H1 (cell line): ENCODE measurements around the gene NEFH. TPM values are rescaled to one million over a fixed set of nuclear protein-coding genes. Genes with fewer than 3 reads are reported as not detected.

Source experiments
- CTCF ChIA-PET: fragments of 300-600 bp; sonication (Branson Sonifier 250); formaldehyde crosslinking; loops from one replicate; lab custom pipeline; 2021; ENCODE audit not compliant: partially characterized antibody; lab: Charles Lee
- POLR2A ChIA-PET: fragments of 300-600 bp; sonication (Branson Sonifier 250); formaldehyde crosslinking; loops from one replicate; lab custom pipeline; 2021; ENCODE audit warnings: inconsistent platforms; ENCODE audit not compliant: partially characterized antibody; lab: Charles Lee
- DNase-seq, 2 experiments: peaks; one replicate each; pipeline versions ENCODE4 v3.0.0 to v3.0.0-alpha.2; 2010 to 2022; ENCODE audit warnings: low spot score in 2 of 2, low read depth in 1 of 2, mixed read lengths in 1 of 2
- FAIRE-seq: peaks from 2 replicates; lab custom pipeline; 2011; peaks lifted over from hg19 to GRCh38; lab: Jason Lieb, UNC
- H2AFZ ChIP-seq: 2 replicates; pipeline ENCODE4 v1.8.1; 2012; ENCODE audit warnings: low read length, inconsistent platforms
- H2AK5ac ChIP-seq: 2 replicates; pipeline ENCODE4 v1.6.1; 2013; ENCODE audit warnings: low read depth, low read length
- H2BK120ac ChIP-seq: replicated peaks from 2 replicates; pipeline ENCODE3; 2013; ENCODE audit warnings: low read depth, low read length, inconsistent platforms
- H2BK12ac ChIP-seq: 2 replicates; pipeline ENCODE4 v1.6.1; 2013; ENCODE audit warnings: low read depth, low read length
- H2BK15ac ChIP-seq: 2 replicates; pipeline ENCODE4 v1.6.1; 2013; ENCODE audit warnings: low read length
- H2BK20ac ChIP-seq: 2 replicates; pipeline ENCODE4 v1.6.1; 2013; ENCODE audit warnings: low read length
- H2BK5ac ChIP-seq: 2 replicates; pipeline ENCODE4 v1.6.1; 2013; ENCODE audit warnings: low read depth, low read length
- H3K14ac ChIP-seq: 2 replicates; pipeline ENCODE4 v1.6.1; 2013; ENCODE audit warnings: inconsistent platforms; ENCODE audit not compliant: insufficient read length
- H3K18ac ChIP-seq: 2 replicates; pipeline ENCODE4 v1.6.1; 2013; ENCODE audit warnings: low read length; ENCODE audit errors: extremely low read depth
- H3K23ac ChIP-seq: 2 replicates; pipeline ENCODE4 v1.6.1; 2013; ENCODE audit warnings: inconsistent platforms; ENCODE audit not compliant: insufficient read length
- H3K23me2 ChIP-seq: 2 replicates; pipeline ENCODE4 v1.6.1; 2013; ENCODE audit warnings: low read depth, low read length
- H3K27ac ChIP-seq: 2 replicates; pipeline ENCODE4 v1.6.1; 2011; ENCODE audit warnings: low read depth, low read length, inconsistent platforms
- H3K27me3 ChIP-seq, 4 experiments: replicated peaks in 1 of 4; 1 replicate in 1 of 4; 2 replicates in 3 of 4; pipeline versions ENCODE4 v1.6.1 to v1.8.1; 2011 to 2013; ENCODE audit warnings: low read length in 3 of 4, mild to moderate bottlenecking in 3 of 4, inconsistent platforms in 2 of 4, mixed read lengths in 2 of 4, moderate library complexity in 1 of 4; ENCODE audit not compliant: control insufficient read depth in 3 of 4, insufficient read depth in 3 of 4; ENCODE audit errors: extremely low read depth in 1 of 4
- H3K36me3 ChIP-seq, 4 experiments: 2 replicates each; pipeline versions ENCODE4 v1.6.1 to v1.8.1; 2011 to 2013; ENCODE audit warnings: mild to moderate bottlenecking in 4 of 4, low read length in 3 of 4, moderate library complexity in 2 of 4, control low read depth in 1 of 4, inconsistent platforms in 1 of 4; ENCODE audit not compliant: insufficient read depth in 4 of 4, control insufficient read depth in 2 of 4
- H3K4ac ChIP-seq: replicated peaks from 2 replicates; pipeline ENCODE3; 2013; ENCODE audit warnings: low read length, low read depth, mixed read lengths, inconsistent platforms; ENCODE audit not compliant: insufficient read length
- H3K4me1 ChIP-seq, 4 experiments: replicated peaks in 1 of 4; 1 replicate in 1 of 4; 2 replicates in 3 of 4; pipeline versions ENCODE4 v1.6.1 to v1.8.1; 2011 to 2013; ENCODE audit warnings: low read length in 3 of 4, inconsistent platforms in 2 of 4, mixed read lengths in 1 of 4; ENCODE audit not compliant: insufficient read depth in 4 of 4, control insufficient read depth in 3 of 4
- H3K4me2 ChIP-seq, 2 experiments: 2 replicates each; pipeline versions ENCODE4 v1.6.1 to v1.8.1; 2011 to 2013; ENCODE audit warnings: low read depth in 2 of 2, low read length in 2 of 2, control low read depth in 1 of 2, inconsistent platforms in 1 of 2, mild to moderate bottlenecking in 1 of 2; ENCODE audit not compliant: insufficient read depth in 1 of 2
- H3K4me3 ChIP-seq, 4 experiments: fragments of 200-600, 300-600 bp in 1 of 4; sonication (generic), shearing (Covaris generic), sonication (Bioruptor Twin) in 1 of 4; 2 replicates each; pipeline versions ENCODE4 v1.5.1 to v1.8.1; 2011 to 2016; ENCODE audit warnings: low read length in 4 of 4, low read depth in 3 of 4, control low read depth in 2 of 4, inconsistent platforms in 2 of 4, mild to moderate bottlenecking in 2 of 4, mixed read lengths in 1 of 4, moderate library complexity in 1 of 4; ENCODE audit not compliant: insufficient read depth in 2 of 4; ENCODE audit errors: extremely low read depth in 1 of 4
- H3K56ac ChIP-seq: replicated peaks from 2 replicates; pipeline ENCODE3; 2013; ENCODE audit warnings: low read depth, mild to moderate bottlenecking, mixed read lengths, low read length, inconsistent platforms; ENCODE audit not compliant: insufficient read length
- H3K79me1 ChIP-seq: 2 replicates; pipeline ENCODE4 v1.6.1; 2013; ENCODE audit warnings: low read depth, low read length, control low read depth
- H3K79me2 ChIP-seq, 2 experiments: 2 replicates each; pipeline versions ENCODE4 v1.6.1 to v1.8.1; 2012 to 2013; ENCODE audit warnings: low read length in 2 of 2, mild to moderate bottlenecking in 2 of 2, inconsistent platforms in 1 of 2; ENCODE audit not compliant: insufficient read depth in 2 of 2, control insufficient read depth in 1 of 2
- H3K9ac ChIP-seq, 4 experiments: replicated peaks in 1 of 4; 1 replicate in 1 of 4; 2 replicates in 3 of 4; pipeline versions ENCODE4 v1.6.1 to v1.8.1; 2011 to 2013; ENCODE audit warnings: low read depth in 3 of 4, low read length in 3 of 4, control low read depth in 2 of 4, mild to moderate bottlenecking in 2 of 4, moderate library complexity in 2 of 4, inconsistent platforms in 1 of 4; ENCODE audit errors: extremely low read depth in 1 of 4
- H3K9me3 ChIP-seq, 2 experiments: 2 replicates each; pipeline versions ENCODE4 v1.6.1 to v1.8.1; 2012 to 2013; ENCODE audit warnings: mild to moderate bottlenecking in 2 of 2, moderate library complexity in 2 of 2, control low read depth in 1 of 2, inconsistent platforms in 1 of 2, low read depth in 1 of 2, low read length in 1 of 2, mixed read lengths in 1 of 2; ENCODE audit not compliant: insufficient read depth in 2 of 2
- H4K20me1 ChIP-seq, 2 experiments: replicated peaks in 1 of 2; 2 replicates each; pipeline versions ENCODE3 to v1.8.1; 2011 to 2013; ENCODE audit warnings: inconsistent platforms in 2 of 2, low read length in 2 of 2, mild to moderate bottlenecking in 1 of 2; ENCODE audit not compliant: insufficient read depth in 2 of 2, control insufficient read depth in 1 of 2
- H4K5ac ChIP-seq: 2 replicates; pipeline ENCODE4 v1.6.1; 2013; ENCODE audit warnings: low read length, low read depth, mixed read lengths, inconsistent platforms; ENCODE audit not compliant: insufficient read length
- H4K8ac ChIP-seq: 2 replicates; pipeline ENCODE4 v1.8.0; 2013; ENCODE audit warnings: mild to moderate bottlenecking, moderate library complexity, low read length, inconsistent platforms; ENCODE audit not compliant: insufficient read depth; ENCODE audit errors: extremely low read depth
- H4K91ac ChIP-seq: replicated peaks from 2 replicates; pipeline ENCODE3; 2013; ENCODE audit warnings: low read length, mixed read lengths, inconsistent platforms; ENCODE audit not compliant: insufficient read length
- CBX8 ChIP-seq: fragments of 300-800, 300-1000 bp; sonication (generic); IDR thresholded peaks from 2 replicates; pipeline ENCODE4 v1.7.1; 2016; ENCODE audit warnings: low read depth, low read length, borderline replicate concordance
- CTBP2 ChIP-seq: IDR thresholded peaks from 2 replicates; pipeline ENCODE4 v1.7.0; 2011; ENCODE audit warnings: borderline replicate concordance, mild to moderate bottlenecking, moderate library complexity, mixed read lengths, low read length; ENCODE audit not compliant: insufficient read depth, insufficient read length
- EP300 ChIP-seq, 2 experiments: IDR thresholded peaks; 1 replicate in 1 of 2; 2 replicates in 1 of 2; pipeline ENCODE4 v1.6.1; 2011 to 2012; ENCODE audit warnings: low read depth in 2 of 2, low read length in 2 of 2, mild to moderate bottlenecking in 2 of 2, borderline replicate concordance in 1 of 2, inconsistent platforms in 1 of 2, moderate library complexity in 1 of 2
- GTF2F1 ChIP-seq: IDR thresholded peaks from 2 replicates; pipeline ENCODE4 v1.6.1; 2012; ENCODE audit warnings: low read depth, low read length, improper control_type of control experiment, borderline replicate concordance
- KDM1A ChIP-seq: fragments of 200-600, 300-600 bp; sonication (generic); IDR thresholded peaks from 2 replicates; pipeline ENCODE4 v1.7.1; 2016; ENCODE audit warnings: mild to moderate bottlenecking, low read length, borderline replicate concordance
- NANOG ChIP-seq: IDR thresholded peaks from 2 replicates; pipeline ENCODE4 v1.6.1; 2011; ENCODE audit warnings: low read length, low read depth, mild to moderate bottlenecking, inconsistent platforms; ENCODE audit not compliant: insufficient read depth, poor library complexity, severe bottlenecking
- POLR2A ChIP-seq, 2 experiments: IDR thresholded peaks; 1 replicate in 1 of 2; 2 replicates in 1 of 2; pipeline ENCODE4 v1.6.1; 2011; ENCODE audit warnings: low read depth in 2 of 2, low read length in 2 of 2, mild to moderate bottlenecking in 2 of 2; ENCODE audit errors: control extremely low read depth in 1 of 2
- SIN3A ChIP-seq, 2 experiments: IDR thresholded peaks in 1 of 2; conservative IDR thresholded peaks in 1 of 2; 2 replicates each; pipeline ENCODE4 v1.6.1; 2011 to 2012; ENCODE audit warnings: low read length in 2 of 2, improper control_type of control experiment in 1 of 2, low read depth in 1 of 2, mild to moderate bottlenecking in 1 of 2
- SIX5 ChIP-seq: IDR thresholded peaks from 2 replicates; pipeline ENCODE4 v1.6.1; 2011; ENCODE audit warnings: mild to moderate bottlenecking, low read depth, low read length
- WGBS, 2 experiments: shearing (Covaris generic) in 1 of 2; methylation state at CpG; one replicate each; pipeline versions ENCODE4 v1.1.6 to v1.1.7; 2013 to 2015; ENCODE audit warnings: low lambda C conversion rate in 2 of 2, mixed read lengths in 2 of 2, inconsistent platforms in 1 of 2, low coverage in 1 of 2, missing lambda C conversion rate in 1 of 2; ENCODE audit not compliant: insufficient replicate concordance in 2 of 2, insufficient coverage in 1 of 2, insufficient read length in 1 of 2; ENCODE audit errors: extremely low coverage in 1 of 2, missing lambda C conversion rate in 1 of 2; 5-methylcytosine and 5-hydroxymethylcytosine counted together
- polyA plus RNA-seq, 7 experiments: library from polyadenylated mRNA; depleted of rRNA in 3 of 7; stranded (reverse) in 5 of 7; unstranded in 2 of 7; fragments of >200 nt in 5 of 7; fragments of 200-250 nt in 2 of 7; gene quantifications; 1 replicate in 5 of 7; 2 replicates in 1 of 7; 4 replicates in 1 of 7; pipeline versions ENCODE4 v1.2.1 to v1.2.3, GENCODE V29; 2011 to 2013; ENCODE audit warnings: missing spikeins in 2 of 7, mixed read lengths in 2 of 7
- total RNA-seq: library from RNA; stranded (reverse); fragmentation: NEBNext Ultra II Directional; extraction: Animal tissue kit (Norgen Biotek cat#: 25700); gene quantifications from 2 replicates; pipeline ENCODE4 v1.2.1, GENCODE V29; 2021
- TF ChIP-seq, protein P1 (sequence below): IDR thresholded peaks from 2 replicates; pipeline ENCODE4 v1.6.1; 2011; ENCODE audit warnings: low read length, improper control_type of control experiment
- TF ChIP-seq, protein P2 (sequence below): IDR thresholded peaks from 2 replicates; pipeline ENCODE4 v1.6.1; 2011; ENCODE audit warnings: low read depth, mild to moderate bottlenecking, low read length; ENCODE audit not compliant: insufficient read depth

The NEFH gene
- total and polyA plus RNA-seq, 2 of the 8 experiments (the other 6 are each of a cell fraction or from before 2014, with no cell fraction given) = 0.57 to 2.3 TPM

DNA sequence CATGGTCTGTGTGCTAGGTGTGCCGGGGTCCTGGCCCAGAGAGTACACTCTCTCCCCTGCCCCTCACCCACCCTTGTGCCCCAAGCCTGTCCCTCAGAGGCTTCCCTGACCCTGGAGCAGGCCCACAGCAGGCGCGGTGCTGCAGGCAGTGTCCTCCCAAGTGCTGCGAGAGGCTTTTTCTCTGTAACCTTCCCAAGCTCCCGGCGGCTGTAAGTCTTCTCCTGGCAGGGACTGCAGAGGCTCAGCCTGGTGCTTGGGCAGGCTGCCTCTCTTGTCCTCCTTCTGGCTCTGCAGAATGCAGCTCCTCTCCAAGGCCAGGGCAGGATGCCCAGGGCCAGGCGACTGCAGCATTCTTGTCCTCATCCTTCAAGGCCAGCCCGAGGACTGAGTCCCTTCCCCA, 25.7 kb upstream of the NEFH start:
- Histone ChIP-seq H3K9me3 (no peaks in the 10 kb centered on the region), H2BK5ac (no peak overlapping the region), H3K23ac (no peak overlapping the region), H3K4ac (no peak overlapping the region), H3K18ac (no peak overlapping the region), H3K14ac (no peak overlapping the region), H4K20me1 (no peaks in the 10 kb centered on the region), H2AFZ (no peak overlapping the region), H3K79me1 (no peaks in the 10 kb centered on the region), H3K9ac (no peak overlapping the region), H3K4me3 (no peak overlapping the region), H3K23me2 (no peaks in the 10 kb centered on the region), H3K4me1 (no peaks in the 10 kb centered on the region; a peak in 1 of 7 replicates), H3K36me3 (no peaks in the 10 kb centered on the region), H2BK12ac (no peak overlapping the region), H4K8ac (no peak overlapping the region), H2AK5ac (no peak overlapping the region), H2BK20ac (no peak overlapping the region), H4K91ac (no peak overlapping the region), H3K27me3 (no peaks in the 10 kb centered on the region), H3K27ac (no peak overlapping the region), H2BK120ac (no peak overlapping the region), H2BK15ac (no peak overlapping the region), H3K4me2 (no peak overlapping the region), H3K56ac (no peak overlapping the region), H4K5ac (no peak overlapping the region), H3K79me2 (no peaks in the 10 kb centered on the region)
- ChIA-PET CTCF (no interaction called here), POLR2A (no interaction called here)
- FAIRE-seq (no peak), DNase-seq (no peak)
- 91% methylated on average over 8 of the region's 8 CpGs; no CpG with 5 or more reads in 1 of the 2 experiments for WGBS, 2 experiments
- TF ChIP-seq SIN3A (conservative IDR thresholded peaks at IDR 0.05 in 1 of 2, IDR thresholded peaks at IDR 0.05 in 1 of 2; ENCODE audit: low read depth in 1 of 2, low read length in 2 of 2) = no peak
- TF ChIP-seq KDM1A = no peak
- TF ChIP-seq NANOG = no peak
- TF ChIP-seq GTF2F1 = no peak
- TF ChIP-seq, protein P1, sequence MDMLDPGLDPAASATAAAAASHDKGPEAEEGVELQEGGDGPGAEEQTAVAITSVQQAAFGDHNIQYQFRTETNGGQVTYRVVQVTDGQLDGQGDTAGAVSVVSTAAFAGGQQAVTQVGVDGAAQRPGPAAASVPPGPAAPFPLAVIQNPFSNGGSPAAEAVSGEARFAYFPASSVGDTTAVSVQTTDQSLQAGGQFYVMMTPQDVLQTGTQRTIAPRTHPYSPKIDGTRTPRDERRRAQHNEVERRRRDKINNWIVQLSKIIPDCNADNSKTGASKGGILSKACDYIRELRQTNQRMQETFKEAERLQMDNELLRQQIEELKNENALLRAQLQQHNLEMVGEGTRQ = no peak
- TF ChIP-seq EP300 (IDR thresholded peaks at IDR 0.05; ENCODE audit: borderline replicate concordance in 1 of 2, low read depth in 2 of 2, low read length in 2 of 2) = no peak
- no peak for TF ChIP-seq SIX5
- TF ChIP-seq, protein P2, sequence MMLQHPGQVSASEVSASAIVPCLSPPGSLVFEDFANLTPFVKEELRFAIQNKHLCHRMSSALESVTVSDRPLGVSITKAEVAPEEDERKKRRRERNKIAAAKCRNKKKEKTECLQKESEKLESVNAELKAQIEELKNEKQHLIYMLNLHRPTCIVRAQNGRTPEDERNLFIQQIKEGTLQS = no peak
- no peak for TF ChIP-seq CBX8
- TF ChIP-seq POLR2A (IDR thresholded peaks at IDR 0.05; ENCODE audit: control extremely low read depth in 1 of 2, low read depth in 2 of 2, low read length in 2 of 2) = no peak
- TF ChIP-seq CTBP2 = no peak
